ENCODE results near the gene BORA.

DNA sequence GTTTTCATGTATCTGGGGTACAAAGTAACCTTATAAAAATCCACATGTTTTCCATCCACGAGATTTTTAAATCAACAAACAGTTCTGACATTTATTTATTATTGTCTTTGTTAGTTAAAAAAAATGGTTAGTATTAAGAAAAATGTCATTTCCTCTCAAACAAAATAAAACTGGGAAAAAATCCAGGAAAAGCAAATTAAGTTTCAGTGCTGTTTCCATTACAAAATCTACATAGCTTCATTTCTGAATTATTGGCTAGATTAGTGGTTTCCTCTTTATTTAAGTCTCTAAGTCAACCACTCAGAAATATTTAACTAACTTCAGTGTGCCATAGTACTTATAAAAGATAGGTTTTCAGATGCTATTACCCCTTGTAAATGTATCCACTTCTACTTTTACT, 49.4 kb upstream of the BORA start:
- TF ChIP-seq, protein P1, sequence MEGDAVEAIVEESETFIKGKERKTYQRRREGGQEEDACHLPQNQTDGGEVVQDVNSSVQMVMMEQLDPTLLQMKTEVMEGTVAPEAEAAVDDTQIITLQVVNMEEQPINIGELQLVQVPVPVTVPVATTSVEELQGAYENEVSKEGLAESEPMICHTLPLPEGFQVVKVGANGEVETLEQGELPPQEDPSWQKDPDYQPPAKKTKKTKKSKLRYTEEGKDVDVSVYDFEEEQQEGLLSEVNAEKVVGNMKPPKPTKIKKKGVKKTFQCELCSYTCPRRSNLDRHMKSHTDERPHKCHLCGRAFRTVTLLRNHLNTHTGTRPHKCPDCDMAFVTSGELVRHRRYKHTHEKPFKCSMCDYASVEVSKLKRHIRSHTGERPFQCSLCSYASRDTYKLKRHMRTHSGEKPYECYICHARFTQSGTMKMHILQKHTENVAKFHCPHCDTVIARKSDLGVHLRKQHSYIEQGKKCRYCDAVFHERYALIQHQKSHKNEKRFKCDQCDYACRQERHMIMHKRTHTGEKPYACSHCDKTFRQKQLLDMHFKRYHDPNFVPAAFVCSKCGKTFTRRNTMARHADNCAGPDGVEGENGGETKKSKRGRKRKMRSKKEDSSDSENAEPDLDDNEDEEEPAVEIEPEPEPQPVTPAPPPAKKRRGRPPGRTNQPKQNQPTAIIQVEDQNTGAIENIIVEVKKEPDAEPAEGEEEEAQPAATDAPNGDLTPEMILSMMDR (IDR thresholded peaks at IDR 0.05), result no peak
- TF ChIP-seq, protein P2, sequence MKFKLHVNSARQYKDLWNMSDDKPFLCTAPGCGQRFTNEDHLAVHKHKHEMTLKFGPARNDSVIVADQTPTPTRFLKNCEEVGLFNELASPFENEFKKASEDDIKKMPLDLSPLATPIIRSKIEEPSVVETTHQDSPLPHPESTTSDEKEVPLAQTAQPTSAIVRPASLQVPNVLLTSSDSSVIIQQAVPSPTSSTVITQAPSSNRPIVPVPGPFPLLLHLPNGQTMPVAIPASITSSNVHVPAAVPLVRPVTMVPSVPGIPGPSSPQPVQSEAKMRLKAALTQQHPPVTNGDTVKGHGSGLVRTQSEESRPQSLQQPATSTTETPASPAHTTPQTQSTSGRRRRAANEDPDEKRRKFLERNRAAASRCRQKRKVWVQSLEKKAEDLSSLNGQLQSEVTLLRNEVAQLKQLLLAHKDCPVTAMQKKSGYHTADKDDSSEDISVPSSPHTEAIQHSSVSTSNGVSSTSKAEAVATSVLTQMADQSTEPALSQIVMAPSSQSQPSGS (CRISPR knock-in tag; IDR thresholded peaks at IDR 0.05; ENCODE audit: borderline replicate concordance, low read depth), result no peak
- no peak for TF ChIP-seq KAT7 (CRISPR knock-in tag; IDR thresholded peaks at IDR 0.05; ENCODE audit: borderline replicate concordance)
- TF ChIP-seq, protein P3, sequence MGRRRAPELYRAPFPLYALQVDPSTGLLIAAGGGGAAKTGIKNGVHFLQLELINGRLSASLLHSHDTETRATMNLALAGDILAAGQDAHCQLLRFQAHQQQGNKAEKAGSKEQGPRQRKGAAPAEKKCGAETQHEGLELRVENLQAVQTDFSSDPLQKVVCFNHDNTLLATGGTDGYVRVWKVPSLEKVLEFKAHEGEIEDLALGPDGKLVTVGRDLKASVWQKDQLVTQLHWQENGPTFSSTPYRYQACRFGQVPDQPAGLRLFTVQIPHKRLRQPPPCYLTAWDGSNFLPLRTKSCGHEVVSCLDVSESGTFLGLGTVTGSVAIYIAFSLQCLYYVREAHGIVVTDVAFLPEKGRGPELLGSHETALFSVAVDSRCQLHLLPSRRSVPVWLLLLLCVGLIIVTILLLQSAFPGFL (CRISPR knock-in tag; IDR thresholded peaks at IDR 0.05; ENCODE audit: borderline replicate concordance), result no peak
- TF ChIP-seq GABPB1 (CRISPR knock-in tag; IDR thresholded peaks at IDR 0.05), result no peak
- no peak for TF ChIP-seq ZNF263 (CRISPR knock-in tag; IDR thresholded peaks at IDR 0.05; ENCODE audit: low read depth)
- TF ChIP-seq CREM (CRISPR knock-in tag; IDR thresholded peaks at IDR 0.05), result no peak
- TF ChIP-seq ELF4 (CRISPR knock-in tag; IDR thresholded peaks at IDR 0.05; ENCODE audit: low read depth), result no peak
- TF ChIP-seq, protein P4, sequence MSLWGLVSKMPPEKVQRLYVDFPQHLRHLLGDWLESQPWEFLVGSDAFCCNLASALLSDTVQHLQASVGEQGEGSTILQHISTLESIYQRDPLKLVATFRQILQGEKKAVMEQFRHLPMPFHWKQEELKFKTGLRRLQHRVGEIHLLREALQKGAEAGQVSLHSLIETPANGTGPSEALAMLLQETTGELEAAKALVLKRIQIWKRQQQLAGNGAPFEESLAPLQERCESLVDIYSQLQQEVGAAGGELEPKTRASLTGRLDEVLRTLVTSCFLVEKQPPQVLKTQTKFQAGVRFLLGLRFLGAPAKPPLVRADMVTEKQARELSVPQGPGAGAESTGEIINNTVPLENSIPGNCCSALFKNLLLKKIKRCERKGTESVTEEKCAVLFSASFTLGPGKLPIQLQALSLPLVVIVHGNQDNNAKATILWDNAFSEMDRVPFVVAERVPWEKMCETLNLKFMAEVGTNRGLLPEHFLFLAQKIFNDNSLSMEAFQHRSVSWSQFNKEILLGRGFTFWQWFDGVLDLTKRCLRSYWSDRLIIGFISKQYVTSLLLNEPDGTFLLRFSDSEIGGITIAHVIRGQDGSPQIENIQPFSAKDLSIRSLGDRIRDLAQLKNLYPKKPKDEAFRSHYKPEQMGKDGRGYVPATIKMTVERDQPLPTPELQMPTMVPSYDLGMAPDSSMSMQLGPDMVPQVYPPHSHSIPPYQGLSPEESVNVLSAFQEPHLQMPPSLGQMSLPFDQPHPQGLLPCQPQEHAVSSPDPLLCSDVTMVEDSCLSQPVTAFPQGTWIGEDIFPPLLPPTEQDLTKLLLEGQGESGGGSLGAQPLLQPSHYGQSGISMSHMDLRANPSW (CRISPR knock-in tag; conservative IDR thresholded peaks at IDR 0.05; ENCODE audit: low read depth), result no peak
- TF ChIP-seq NR2C2 (CRISPR knock-in tag; IDR thresholded peaks at IDR 0.05), result no peak

Measured in WTC11 (cell line).